Naive B cell (primary cell): ENCODE data around the gene CLDN20. TPM values are rescaled to one million over a fixed set of nuclear protein-coding genes. Genes with fewer than 3 reads are reported as not detected.

Experiments
- ATAC-seq, 2 donors: fragments of 150-1000 bp; cut with Tn5 transposase; 2 replicates each; pipeline ENCODE4 v1.10.0; 2021; ENCODE audit warnings: low read depth in 2 of 2, mild to moderate bottlenecking in 2 of 2, moderate library complexity in 2 of 2
- DNase-seq: peaks from one replicate; pipeline ENCODE4 v3.0.0; 2022
- H3K27ac Mint-ChIP-seq, 6 donors: one replicate each; pipeline ENCODE4 v1.8.0; 2020 to 2022; ENCODE audit warnings: mild to moderate bottlenecking in 6 of 6, mixed read lengths in 6 of 6, moderate library complexity in 5 of 6, inconsistent platforms in 2 of 6
- H3K27me3 Mint-ChIP-seq, 3 donors: one replicate each; pipeline ENCODE4 v1.8.0; 2021 to 2022; ENCODE audit warnings: mixed read lengths in 3 of 3, mild to moderate bottlenecking in 1 of 3
- H3K36me3 Mint-ChIP-seq, 2 donors: one replicate each; pipeline ENCODE4 v1.8.0; 2020 to 2022; ENCODE audit warnings: mixed read lengths in 2 of 2, inconsistent platforms in 1 of 2, mild to moderate bottlenecking in 1 of 2
- H3K4me1 Mint-ChIP-seq, 3 donors: one replicate each; pipeline ENCODE4 v1.8.0; 2020 to 2022; ENCODE audit warnings: mixed read lengths in 3 of 3, inconsistent platforms in 1 of 3, mild to moderate bottlenecking in 1 of 3, moderate library complexity in 1 of 3
- H3K4me3 Mint-ChIP-seq, 8 donors: one replicate each; pipeline ENCODE4 v1.8.0; 2020 to 2022; ENCODE audit warnings: mild to moderate bottlenecking in 8 of 8, mixed read lengths in 8 of 8, moderate library complexity in 8 of 8, inconsistent platforms in 2 of 8
- H3K9me3 Mint-ChIP-seq, 7 donors: one replicate each; pipeline ENCODE4 v1.8.0; 2020 to 2022; ENCODE audit warnings: mixed read lengths in 7 of 7, mild to moderate bottlenecking in 5 of 7, inconsistent platforms in 2 of 7, moderate library complexity in 1 of 7
- polyA plus RNA-seq, 6 donors: library from polyadenylated mRNA; unstranded; fragments of 300-500 nt; fragmentation: Illumina TruSeq; gene quantifications; one replicate each; pipeline ENCODE4 v1.2.3, GENCODE V29; 2021; ENCODE audit warnings: low read depth in 6 of 6

CLDN20 gene
- polyA plus RNA-seq, 6 donors from 2014 or later: 0.22 TPM; not detected in 5

DNA sequence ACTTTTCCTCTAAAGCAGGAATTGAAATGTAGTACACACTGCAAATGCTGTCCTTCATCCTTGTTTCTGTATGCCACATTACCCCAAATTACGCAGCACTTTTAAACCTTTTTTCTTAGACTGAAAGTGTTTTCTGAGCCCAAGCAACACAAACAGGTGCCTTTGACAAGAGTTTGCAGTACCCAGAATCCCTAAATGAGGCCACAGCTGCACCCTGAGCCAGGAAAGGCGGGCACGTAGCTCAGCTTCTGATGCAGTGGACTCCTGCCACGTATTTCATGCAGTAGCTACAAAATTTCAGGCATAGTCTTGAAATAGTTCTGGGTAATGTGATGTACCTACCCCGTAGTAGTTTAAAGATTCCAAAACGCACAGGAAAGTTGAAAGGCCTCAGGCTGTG, 31.0 kb upstream of the CLDN20 start:
- Mint-ChIP-seq H3K27ac (no peak overlapping the region), H3K4me1 (no peaks in the 10 kb centered on the region), H3K4me3 (no peak overlapping the region), H3K36me3 (peaks cover 0 to 8% of the 10 kb centered on the region in 2 donors), H3K9me3 (peaks cover 2 to 20% (median 10%) of the 10 kb centered on the region in 7 donors), H3K27me3 (peaks cover 0 to 5% (median under 1%) of the 10 kb centered on the region in 3 donors)
- ATAC-seq (no peak), DNase-seq (no peak)

DNA sequence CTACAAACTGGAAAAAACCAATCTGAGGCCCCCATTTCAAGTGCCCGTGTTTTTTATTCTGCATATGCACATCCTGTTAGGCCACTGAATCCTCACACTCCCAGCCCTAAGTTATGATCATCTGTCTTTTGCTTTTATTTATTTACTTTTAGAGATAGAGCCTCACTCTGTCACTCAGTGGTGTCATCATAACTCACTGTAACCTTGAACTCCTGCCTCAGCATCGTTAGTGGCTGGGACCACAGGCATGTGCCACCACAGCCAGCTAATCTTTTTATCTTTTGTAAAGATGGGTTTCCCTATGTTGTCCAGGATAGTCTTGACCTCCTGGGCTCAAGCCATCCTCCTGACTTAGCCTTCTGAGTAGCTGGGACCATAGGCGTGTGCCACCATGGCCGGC, 29.6 kb upstream of the CLDN20 start:
- Mint-ChIP-seq H3K9me3 (peaks cover 4 to 26% (median 13%) of the 10 kb centered on the region in 7 donors), H3K4me1 (no peaks in the 10 kb centered on the region), H3K4me3 (no peak overlapping the region), H3K36me3 (peaks cover 7 to 17% of the 10 kb centered on the region in 2 donors), H3K27me3 (peaks cover 0 to 14% (median 4%) of the 10 kb centered on the region in 3 donors), H3K27ac (peak overlapping the region in 1 of 6 donors; percentile 13)
- ATAC-seq (no peak), DNase-seq (no peak)

DNA sequence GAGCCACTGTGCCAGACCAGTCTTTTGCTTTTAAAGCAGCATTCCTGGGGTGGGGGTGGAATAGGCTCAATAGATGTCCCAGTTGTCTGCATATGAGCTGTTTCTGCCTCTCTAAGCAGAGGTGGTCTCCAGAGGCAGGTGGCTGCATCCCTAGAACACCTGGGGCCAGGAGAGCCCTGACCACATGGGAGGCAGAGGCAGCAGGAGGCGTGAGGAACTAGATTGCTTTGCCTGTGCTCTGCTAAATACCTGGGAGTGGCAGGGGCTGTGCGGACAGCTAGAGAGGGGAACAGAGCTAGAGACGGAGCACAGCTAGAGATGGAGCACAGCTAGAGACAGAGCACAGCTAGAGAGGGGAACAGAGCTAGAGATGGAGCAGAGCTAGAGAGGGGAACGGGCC, 29.1 kb upstream of the CLDN20 start:
- no peak overlapping the region for H3K4me3 Mint-ChIP-seq

DNA sequence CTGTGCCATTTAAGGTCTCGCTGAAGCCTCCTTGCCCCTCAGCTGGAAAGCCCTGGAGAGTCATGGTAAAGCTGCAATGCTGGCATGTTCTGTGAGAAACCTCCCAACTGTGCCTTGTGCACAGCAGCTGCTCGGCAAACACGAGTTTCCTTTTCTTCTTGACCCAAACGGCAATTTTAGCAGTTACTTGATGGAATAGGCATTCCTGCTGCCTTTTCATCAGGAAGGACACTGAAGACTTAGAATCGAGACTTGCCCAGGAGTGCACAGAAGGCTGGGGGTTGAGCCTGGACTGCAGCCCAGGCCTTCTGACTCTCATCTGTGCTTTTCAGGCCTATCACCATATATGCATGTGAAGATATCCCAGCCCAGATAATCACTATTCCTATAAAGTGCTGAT, 28.7 kb upstream of the CLDN20 start:
- Mint-ChIP-seq H3K27ac (no peak overlapping the region), H3K9me3 (peaks cover 4 to 26% (median 10%) of the 10 kb centered on the region in 7 donors), H3K36me3 (peaks cover 7 to 15% of the 10 kb centered on the region in 2 donors), H3K27me3 (peaks cover 0 to 14% (median 8%) of the 10 kb centered on the region in 3 donors), H3K4me3 (no peak overlapping the region), H3K4me1 (no peaks in the 10 kb centered on the region)
- DNase-seq (no peak), ATAC-seq (no peak)

More for the DNA sequence above, 29.1 kb upstream of the CLDN20 start:
- DNase-seq (no peak), ATAC-seq (no peak)
- Mint-ChIP-seq H3K27me3 (peaks cover 0 to 14% (median 4%) of the 10 kb centered on the region in 3 donors), H3K9me3 (peaks cover 4 to 26% (median 12%) of the 10 kb centered on the region in 7 donors), H3K27ac (no peak overlapping the region), H3K4me1 (no peaks in the 10 kb centered on the region), H3K36me3 (peaks cover 7 to 17% of the 10 kb centered on the region in 2 donors)

DNA sequence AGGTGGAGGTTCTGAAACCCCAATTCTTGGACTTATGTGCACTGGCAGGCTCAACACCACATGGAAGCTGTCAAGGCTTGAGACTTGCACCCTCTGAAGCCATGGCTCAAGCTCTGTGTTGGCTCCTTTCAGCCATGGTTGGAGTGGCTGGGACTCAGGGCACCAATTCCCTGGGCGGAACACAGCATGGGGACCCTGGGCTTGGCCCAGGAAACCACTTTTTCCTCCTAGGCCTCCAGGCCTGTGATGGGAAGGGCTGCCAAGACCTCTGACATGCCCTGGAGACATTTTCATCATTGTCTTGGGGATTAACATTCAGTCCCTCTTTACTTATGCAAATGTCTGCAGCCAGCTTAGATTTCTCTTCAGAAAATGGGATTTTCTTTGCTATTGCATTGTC, 26.2 kb upstream of the CLDN20 start:
- Mint-ChIP-seq H3K4me3 (no peak overlapping the region), H3K27ac (no peak overlapping the region), H3K36me3 (peaks cover 7 to 11% of the 10 kb centered on the region in 2 donors), H3K27me3 (peaks cover 0 to 14% (median 9%) of the 10 kb centered on the region in 3 donors), H3K4me1 (no peaks in the 10 kb centered on the region), H3K9me3 (peaks cover 4 to 26% (median 9%) of the 10 kb centered on the region in 7 donors)
- DNase-seq: no peak
- no peak for ATAC-seq

DNA sequence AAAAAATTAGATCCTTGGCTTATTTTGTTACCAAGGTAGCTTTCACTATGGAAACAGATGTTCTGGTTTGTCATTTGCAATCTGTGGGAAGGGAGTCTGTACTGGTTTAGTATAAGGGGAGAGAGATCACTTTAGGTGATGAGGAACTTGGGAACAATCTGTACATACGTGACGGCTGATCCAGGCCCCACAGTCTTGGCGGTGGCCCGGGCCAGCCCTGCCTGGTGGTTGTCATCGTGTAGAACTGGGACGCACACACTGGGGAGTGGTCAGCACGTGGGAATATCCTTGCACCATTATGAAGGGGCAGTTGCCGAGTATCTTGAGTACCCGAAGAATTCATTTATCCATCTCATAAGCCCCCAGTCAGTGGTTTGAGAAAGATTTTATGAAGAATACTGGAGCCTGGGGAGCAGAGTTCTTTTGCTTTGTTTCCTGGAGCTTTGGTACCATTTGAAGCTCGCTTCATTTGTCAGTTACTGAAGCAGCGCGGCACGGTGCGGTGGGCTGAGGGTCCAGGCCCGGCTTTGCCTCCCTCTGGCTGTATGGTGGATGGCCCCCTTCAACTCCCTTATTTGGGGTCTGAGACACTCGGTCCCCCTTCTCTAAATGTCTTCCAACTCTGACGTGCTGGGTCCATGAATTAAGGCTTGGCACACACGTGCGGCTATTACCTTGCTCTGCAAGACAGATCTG, 22.8 kb upstream of the CLDN20 start:
- no peaks in the 10 kb centered on the region for H3K4me1 Mint-ChIP-seq
- peaks cover 0 to 9% (median 9%) of the 10 kb centered on the region in 3 donors for H3K27me3 Mint-ChIP-seq
- peaks cover 4 to 26% (median 9%) of the 10 kb centered on the region in 7 donors for H3K9me3 Mint-ChIP-seq
- peak overlapping the region in 1 of 6 donors; percentile 44 for H3K27ac Mint-ChIP-seq
- no peak for DNase-seq
- H3K4me3 Mint-ChIP-seq: no peak overlapping the region
- H3K36me3 Mint-ChIP-seq: peaks cover 7 to 11% of the 10 kb centered on the region in 2 donors
- no peak for ATAC-seq

DNA sequence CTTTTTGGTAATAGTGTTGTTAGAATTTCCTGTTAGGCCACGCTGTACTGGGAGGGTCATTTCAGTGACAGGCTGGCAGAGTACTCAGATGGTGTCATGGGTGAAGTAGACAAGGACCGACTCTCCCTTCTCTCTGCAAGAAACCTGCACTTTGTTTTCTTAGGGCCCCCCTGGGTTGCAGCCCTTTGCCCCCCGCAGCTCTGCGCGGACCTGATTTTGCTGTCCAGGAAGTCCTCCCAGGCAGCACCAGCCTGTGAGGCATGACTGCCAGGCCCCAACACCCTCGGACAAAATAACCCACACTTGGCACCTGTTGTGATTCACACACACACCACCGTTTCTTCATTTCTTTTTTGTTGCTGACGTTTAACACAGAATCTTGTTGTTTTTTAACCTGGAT, 21.8 kb upstream of the CLDN20 start:
- Mint-ChIP-seq H3K9me3 (peaks cover 3 to 21% (median 9%) of the 10 kb centered on the region in 7 donors), H3K4me1 (no peaks in the 10 kb centered on the region), H3K36me3 (peaks cover 7 to 11% of the 10 kb centered on the region in 2 donors), H3K4me3 (no peak overlapping the region), H3K27ac (no peak overlapping the region), H3K27me3 (peaks cover 0 to 9% (median 9%) of the 10 kb centered on the region in 3 donors)
- DNase-seq: no peak
- no peak for ATAC-seq

DNA sequence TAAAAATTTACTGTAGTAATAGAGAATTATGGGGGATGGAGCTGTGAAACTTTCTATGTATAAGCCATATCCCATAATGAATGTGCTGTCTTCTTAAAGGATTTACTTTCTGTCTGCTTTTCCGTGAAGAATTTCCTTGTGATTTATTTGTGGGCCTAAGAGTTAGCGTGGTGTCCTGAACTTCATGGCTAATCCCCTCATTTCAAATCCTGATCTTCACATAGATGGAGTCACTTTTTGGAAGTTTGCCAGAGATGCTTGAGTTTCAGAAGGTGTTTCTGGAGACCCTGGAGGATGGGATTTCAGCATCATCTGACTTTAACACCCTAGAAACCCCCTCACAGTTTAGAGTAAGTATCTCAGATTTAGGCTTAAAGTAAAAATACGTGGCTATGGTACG, 19.4 kb upstream of the CLDN20 start:
- H3K4me1 Mint-ChIP-seq: no peaks in the 10 kb centered on the region
- H3K27me3 Mint-ChIP-seq: peaks cover 0 to 5% (median 0%) of the 10 kb centered on the region in 3 donors
- no peaks in the 10 kb centered on the region for H3K36me3 Mint-ChIP-seq
- no peak overlapping the region for H3K4me3 Mint-ChIP-seq
- DNase-seq (no peak), ATAC-seq (no peak)
- no peaks in the 10 kb centered on the region for H3K9me3 Mint-ChIP-seq
- H3K27ac Mint-ChIP-seq: peak overlapping the region in 1 of 6 donors; percentile 47

DNA sequence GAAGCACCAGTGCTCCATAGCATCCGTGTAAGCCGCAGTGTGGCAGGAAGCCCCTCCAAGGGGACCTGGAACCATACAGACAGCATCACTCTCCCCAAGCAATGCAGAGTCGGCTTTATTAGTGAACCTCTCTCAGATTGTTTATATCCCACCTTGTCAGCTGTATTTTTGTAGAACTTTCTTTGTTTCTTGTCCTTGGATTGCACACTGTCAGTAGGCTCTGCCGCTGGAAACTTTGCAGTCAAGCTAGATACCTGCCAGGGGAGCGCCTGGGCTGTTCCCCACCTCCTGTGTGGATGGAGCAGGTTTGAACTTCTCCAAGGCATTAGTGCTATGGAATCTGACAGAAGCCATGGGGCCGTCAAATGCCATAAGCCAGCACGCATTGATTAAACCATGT, 18.6 kb upstream of the CLDN20 start:
- no peaks in the 10 kb centered on the region for H3K27me3 Mint-ChIP-seq
- H3K4me1 Mint-ChIP-seq: no peaks in the 10 kb centered on the region
- ATAC-seq (no peak), DNase-seq (no peak)
- H3K27ac Mint-ChIP-seq: peak overlapping the region in 1 of 6 donors; percentile 15
- H3K4me3 Mint-ChIP-seq: no peak overlapping the region
- H3K9me3 Mint-ChIP-seq: no peaks in the 10 kb centered on the region
- no peaks in the 10 kb centered on the region for H3K36me3 Mint-ChIP-seq

DNA sequence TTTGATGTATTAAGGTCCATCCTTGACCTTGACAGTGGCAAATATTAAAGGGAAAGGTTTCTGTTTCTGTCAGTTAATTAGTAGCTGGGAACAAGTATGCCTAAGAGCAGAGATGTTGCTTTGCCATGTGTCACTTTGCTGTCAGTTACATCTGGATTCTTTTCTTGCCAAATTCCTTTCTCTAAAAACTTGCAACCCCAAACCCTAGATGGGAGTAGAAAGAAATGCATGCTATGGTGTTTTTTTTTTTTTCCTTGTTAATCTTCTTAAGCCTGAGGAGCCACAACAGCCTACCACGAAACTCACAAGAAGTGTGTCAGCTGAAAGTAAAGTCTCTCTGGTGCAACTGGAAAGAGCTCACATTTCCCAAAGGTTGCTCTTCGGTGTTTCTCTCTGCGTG, 18.0 kb upstream of the CLDN20 start:
- Mint-ChIP-seq H3K27me3 (no peaks in the 10 kb centered on the region), H3K27ac (peak overlapping the region in 1 of 6 donors; percentile 14), H3K4me1 (no peaks in the 10 kb centered on the region), H3K36me3 (no peaks in the 10 kb centered on the region), H3K4me3 (no peak overlapping the region), H3K9me3 (no peaks in the 10 kb centered on the region)
- DNase-seq (no peak), ATAC-seq (no peak)

DNA sequence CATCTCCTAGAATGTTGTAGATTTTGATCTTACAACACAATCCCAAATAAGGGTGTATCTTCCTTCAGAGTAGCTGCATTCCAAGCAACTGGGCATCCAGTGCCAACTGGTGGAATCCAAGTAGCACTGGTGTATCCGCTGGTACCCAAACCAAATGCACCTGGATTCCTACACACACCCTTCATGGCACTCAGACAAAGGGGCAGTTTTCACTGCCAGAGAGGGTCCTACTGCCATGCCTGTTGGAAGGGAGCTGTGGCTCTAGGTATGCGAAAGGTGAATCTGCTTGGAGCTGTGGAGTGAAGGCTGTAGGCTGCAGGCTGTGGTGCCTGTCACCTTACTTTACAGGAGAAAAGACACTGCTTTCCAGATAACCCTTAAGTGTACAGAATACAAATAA, 17.0 kb upstream of the CLDN20 start:
- no peaks in the 10 kb centered on the region for H3K4me1 Mint-ChIP-seq
- no peaks in the 10 kb centered on the region for H3K9me3 Mint-ChIP-seq
- H3K27ac Mint-ChIP-seq: no peak overlapping the region
- ATAC-seq: no peak
- no peaks in the 10 kb centered on the region for H3K36me3 Mint-ChIP-seq
- no peak for DNase-seq
- H3K27me3 Mint-ChIP-seq: no peaks in the 10 kb centered on the region
- H3K4me3 Mint-ChIP-seq: no peak overlapping the region

DNA sequence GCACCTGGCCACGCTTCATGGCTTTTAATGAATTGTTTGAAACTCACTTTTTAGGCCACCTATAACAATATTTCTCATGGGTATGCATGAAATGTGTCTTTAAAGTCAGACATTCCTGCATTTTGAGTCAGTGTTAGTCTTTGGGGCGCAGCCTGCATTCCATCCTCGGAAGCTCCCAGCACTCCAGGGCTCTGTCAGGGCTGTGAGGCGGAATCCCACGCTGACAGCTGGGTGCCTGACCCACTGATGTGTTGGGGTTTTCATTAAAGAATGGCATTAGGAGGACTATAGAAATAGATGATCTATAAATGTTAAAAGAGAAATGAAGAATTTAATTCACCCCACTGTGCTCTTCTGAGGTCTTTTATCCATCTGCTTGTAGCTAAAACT, 16.2 kb upstream of the CLDN20 start:
- DNase-seq: no peak
- peak overlapping the region in 2 of 6 donors; percentile 69 to 83 for H3K27ac Mint-ChIP-seq
- H3K9me3 Mint-ChIP-seq: no peaks in the 10 kb centered on the region
- H3K4me1 Mint-ChIP-seq: no peaks in the 10 kb centered on the region
- H3K27me3 Mint-ChIP-seq: no peaks in the 10 kb centered on the region
- H3K36me3 Mint-ChIP-seq: no peaks in the 10 kb centered on the region
- ATAC-seq: no peak
- H3K4me3 Mint-ChIP-seq: no peak overlapping the region

DNA sequence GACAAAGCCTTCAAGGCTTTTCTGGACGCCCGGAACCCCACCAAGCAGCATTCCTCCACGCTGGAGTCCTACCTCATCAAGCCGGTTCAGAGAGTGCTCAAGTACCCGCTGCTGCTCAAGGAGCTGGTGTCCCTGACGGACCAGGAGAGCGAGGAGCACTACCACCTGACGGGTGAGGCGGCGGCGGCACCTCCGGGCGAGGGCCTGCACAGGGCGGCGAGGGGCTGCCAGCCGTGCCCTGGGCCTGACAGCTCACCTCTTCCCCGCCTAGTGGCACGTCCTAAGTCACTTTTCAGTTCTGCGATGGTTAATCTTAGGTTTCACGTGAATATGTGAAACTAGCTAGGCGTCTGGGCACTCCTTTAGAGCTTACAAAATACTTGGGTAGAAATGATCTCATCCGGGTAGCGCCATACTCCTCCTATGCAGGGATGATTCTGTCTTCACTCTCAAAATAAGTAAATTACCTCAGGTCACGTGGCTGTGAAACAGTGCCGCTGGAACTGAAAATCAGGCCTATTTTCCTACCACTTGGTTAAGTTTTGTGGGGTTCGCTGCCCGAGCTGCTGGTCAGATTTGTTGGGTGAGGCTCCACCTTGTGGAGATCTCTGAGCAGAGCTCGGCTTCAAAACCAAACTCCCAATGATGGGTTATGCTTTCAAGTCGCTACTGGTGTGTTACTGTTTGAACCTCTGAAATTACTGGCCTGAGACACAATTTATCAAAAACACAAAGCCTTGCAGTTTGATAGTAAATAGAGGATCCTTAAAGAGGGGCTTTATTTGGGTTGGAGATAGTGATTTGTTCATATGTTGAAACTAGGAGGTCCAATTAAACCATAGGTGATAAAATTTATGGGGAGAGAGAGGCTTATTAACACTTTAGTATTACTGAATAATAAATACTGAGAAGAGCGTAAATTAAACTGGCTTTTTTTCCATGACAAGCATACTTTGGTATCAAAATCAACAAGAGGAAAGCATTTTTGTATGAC, 15.5 kb upstream of the CLDN20 start:
- ATAC-seq (peak in 1 of 2 donors; percentile 12), DNase-seq (no peak)
- no peaks in the 10 kb centered on the region for H3K9me3 Mint-ChIP-seq
- H3K4me3 Mint-ChIP-seq: no peak overlapping the region
- H3K36me3 Mint-ChIP-seq: no peaks in the 10 kb centered on the region
- H3K27me3 Mint-ChIP-seq: no peaks in the 10 kb centered on the region
- H3K27ac Mint-ChIP-seq: peak overlapping the region in 3 of 6 donors; percentile 32 to 83 (median 71)
- H3K4me1 Mint-ChIP-seq: no peaks in the 10 kb centered on the region
